ENCODE results near the gene ARHGAP19. TPM values are rescaled to one million over a fixed set of nuclear protein-coding genes. Genes with fewer than 3 reads are reported as not detected.

The ARHGAP19 gene
- total RNA-seq, 3 donors from 2014 or later = 5.9 to 10.7 (median 8.8) TPM

- peaks cover 30% of the 10 kb centered on the region for H3K4me1 ChIP-seq (ENCODE audit: low read depth)
- H3K9me3 ChIP-seq = no peaks in the 10 kb centered on the region
- H3K4me3 ChIP-seq = no peak overlapping the region
- no peak for DNase-seq
- ATAC-seq = no peak
- TF ChIP-seq, protein P1, sequence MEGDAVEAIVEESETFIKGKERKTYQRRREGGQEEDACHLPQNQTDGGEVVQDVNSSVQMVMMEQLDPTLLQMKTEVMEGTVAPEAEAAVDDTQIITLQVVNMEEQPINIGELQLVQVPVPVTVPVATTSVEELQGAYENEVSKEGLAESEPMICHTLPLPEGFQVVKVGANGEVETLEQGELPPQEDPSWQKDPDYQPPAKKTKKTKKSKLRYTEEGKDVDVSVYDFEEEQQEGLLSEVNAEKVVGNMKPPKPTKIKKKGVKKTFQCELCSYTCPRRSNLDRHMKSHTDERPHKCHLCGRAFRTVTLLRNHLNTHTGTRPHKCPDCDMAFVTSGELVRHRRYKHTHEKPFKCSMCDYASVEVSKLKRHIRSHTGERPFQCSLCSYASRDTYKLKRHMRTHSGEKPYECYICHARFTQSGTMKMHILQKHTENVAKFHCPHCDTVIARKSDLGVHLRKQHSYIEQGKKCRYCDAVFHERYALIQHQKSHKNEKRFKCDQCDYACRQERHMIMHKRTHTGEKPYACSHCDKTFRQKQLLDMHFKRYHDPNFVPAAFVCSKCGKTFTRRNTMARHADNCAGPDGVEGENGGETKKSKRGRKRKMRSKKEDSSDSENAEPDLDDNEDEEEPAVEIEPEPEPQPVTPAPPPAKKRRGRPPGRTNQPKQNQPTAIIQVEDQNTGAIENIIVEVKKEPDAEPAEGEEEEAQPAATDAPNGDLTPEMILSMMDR (IDR thresholded peaks at IDR 0.05) = no peak
- no peaks in the 10 kb centered on the region for H3K36me3 ChIP-seq (ENCODE audit: low read depth)
- intact Hi-C loops (cut with DNase I, micrococcal nuclease) = no loop called here
Observed at GRCh38 chr10:97336006-97336405, 43.6 kb upstream of the ARHGAP19 start.

- Histone ChIP-seq H3K4me3 (peak overlapping the region; percentile 80), H3K9me3 (no peaks in the 10 kb centered on the region), H3K4me1 (ENCODE audit: low read depth) (peaks cover 38% of the 10 kb centered on the region), H3K36me3 (ENCODE audit: low read depth) (no peaks in the 10 kb centered on the region)
- peak in 2 of 3 donors; percentile 52 to 67 for DNase-seq
- TF ChIP-seq, protein P1 (IDR thresholded peaks at IDR 0.05) = no peak
- intact Hi-C loops (cut with DNase I, micrococcal nuclease) = no loop called here
- no peak for ATAC-seq
Observed at GRCh38 chr10:97335188-97335619, 42.8 kb upstream of the ARHGAP19 start.

- Histone ChIP-seq H3K36me3 (ENCODE audit: low read depth) (no peaks in the 10 kb centered on the region), H3K4me3 (peak within 1 kb of the TSS; percentile 80), H3K4me1 (ENCODE audit: low read depth) (peaks cover 44% of the 10 kb centered on the region), H3K9me3 (no peaks in the 10 kb centered on the region)
- DNase-seq (peak; percentile 93 to 96 (median 95)), ATAC-seq (peak; percentile 89)
- TF ChIP-seq, protein P1 (IDR thresholded peaks at IDR 0.05) = no peak
- intact Hi-C loops (cut with DNase I, micrococcal nuclease) = no loop called here
Observed at GRCh38 chr10:97334370-97335175, 42.1 kb upstream of the ARHGAP19 start, which contains the start of gene FRAT2. Gene FRAT2 (minus strand): TSS chr10:97334729. CDS start chr10:97334572, 157 bp downstream.

GRCh38 chr10:97333601-97334369, 41.3 kb upstream of the ARHGAP19 start:
- ATAC-seq (peak; percentile 44), DNase-seq (peak; percentile 64 to 84 (median 76))
- intact Hi-C loops (cut with DNase I, micrococcal nuclease) = no loop called here
- no peaks in the 10 kb centered on the region for H3K36me3 ChIP-seq (ENCODE audit: low read depth)
- no peaks in the 10 kb centered on the region for H3K9me3 ChIP-seq
- peaks cover 52% of the 10 kb centered on the region for H3K4me1 ChIP-seq (ENCODE audit: low read depth)
- H3K4me3 ChIP-seq = peak overlapping the region; percentile 80
- TF ChIP-seq, protein P1 (IDR thresholded peaks at IDR 0.05) = no peak

DNA sequence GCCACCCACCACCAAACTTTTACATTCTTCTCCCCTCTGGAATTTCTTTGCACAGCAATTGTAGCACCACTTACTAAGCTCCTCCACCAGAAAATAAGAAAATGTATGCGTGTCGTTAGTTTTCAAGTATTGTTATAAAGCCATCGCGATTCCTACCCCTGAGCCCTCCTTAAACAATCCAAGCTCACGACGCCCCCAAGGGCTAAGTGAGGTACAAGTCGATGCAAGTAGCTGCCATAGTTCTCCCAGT, 40.8 kb upstream of the ARHGAP19 start:
- DNase-seq = no peak
- Histone ChIP-seq H3K36me3 (ENCODE audit: low read depth) (no peaks in the 10 kb centered on the region), H3K4me1 (ENCODE audit: low read depth) (peaks cover 56% of the 10 kb centered on the region), H3K4me3 (peak overlapping the region; percentile 80), H3K9me3 (no peaks in the 10 kb centered on the region)
- intact Hi-C loops (cut with DNase I, micrococcal nuclease) = no loop called here
- no peak for ATAC-seq
- TF ChIP-seq, protein P1 (IDR thresholded peaks at IDR 0.05) = no peak
